ENCODE data around the gene SLC25A23.

- no peak for TF ChIP-seq SP1 (IDR thresholded peaks at IDR 0.05)
- TF ChIP-seq, protein P1, sequence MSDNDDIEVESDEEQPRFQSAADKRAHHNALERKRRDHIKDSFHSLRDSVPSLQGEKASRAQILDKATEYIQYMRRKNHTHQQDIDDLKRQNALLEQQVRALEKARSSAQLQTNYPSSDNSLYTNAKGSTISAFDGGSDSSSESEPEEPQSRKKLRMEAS (IDR thresholded peaks at IDR 0.05) = no peak
- TF ChIP-seq, protein P2, sequence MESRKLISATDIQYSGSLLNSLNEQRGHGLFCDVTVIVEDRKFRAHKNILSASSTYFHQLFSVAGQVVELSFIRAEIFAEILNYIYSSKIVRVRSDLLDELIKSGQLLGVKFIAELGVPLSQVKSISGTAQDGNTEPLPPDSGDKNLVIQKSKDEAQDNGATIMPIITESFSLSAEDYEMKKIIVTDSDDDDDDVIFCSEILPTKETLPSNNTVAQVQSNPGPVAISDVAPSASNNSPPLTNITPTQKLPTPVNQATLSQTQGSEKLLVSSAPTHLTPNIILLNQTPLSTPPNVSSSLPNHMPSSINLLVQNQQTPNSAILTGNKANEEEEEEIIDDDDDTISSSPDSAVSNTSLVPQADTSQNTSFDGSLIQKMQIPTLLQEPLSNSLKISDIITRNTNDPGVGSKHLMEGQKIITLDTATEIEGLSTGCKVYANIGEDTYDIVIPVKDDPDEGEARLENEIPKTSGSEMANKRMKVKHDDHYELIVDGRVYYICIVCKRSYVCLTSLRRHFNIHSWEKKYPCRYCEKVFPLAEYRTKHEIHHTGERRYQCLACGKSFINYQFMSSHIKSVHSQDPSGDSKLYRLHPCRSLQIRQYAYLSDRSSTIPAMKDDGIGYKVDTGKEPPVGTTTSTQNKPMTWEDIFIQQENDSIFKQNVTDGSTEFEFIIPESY (IDR thresholded peaks at IDR 0.05) = no peak
- TF ChIP-seq, protein P3, sequence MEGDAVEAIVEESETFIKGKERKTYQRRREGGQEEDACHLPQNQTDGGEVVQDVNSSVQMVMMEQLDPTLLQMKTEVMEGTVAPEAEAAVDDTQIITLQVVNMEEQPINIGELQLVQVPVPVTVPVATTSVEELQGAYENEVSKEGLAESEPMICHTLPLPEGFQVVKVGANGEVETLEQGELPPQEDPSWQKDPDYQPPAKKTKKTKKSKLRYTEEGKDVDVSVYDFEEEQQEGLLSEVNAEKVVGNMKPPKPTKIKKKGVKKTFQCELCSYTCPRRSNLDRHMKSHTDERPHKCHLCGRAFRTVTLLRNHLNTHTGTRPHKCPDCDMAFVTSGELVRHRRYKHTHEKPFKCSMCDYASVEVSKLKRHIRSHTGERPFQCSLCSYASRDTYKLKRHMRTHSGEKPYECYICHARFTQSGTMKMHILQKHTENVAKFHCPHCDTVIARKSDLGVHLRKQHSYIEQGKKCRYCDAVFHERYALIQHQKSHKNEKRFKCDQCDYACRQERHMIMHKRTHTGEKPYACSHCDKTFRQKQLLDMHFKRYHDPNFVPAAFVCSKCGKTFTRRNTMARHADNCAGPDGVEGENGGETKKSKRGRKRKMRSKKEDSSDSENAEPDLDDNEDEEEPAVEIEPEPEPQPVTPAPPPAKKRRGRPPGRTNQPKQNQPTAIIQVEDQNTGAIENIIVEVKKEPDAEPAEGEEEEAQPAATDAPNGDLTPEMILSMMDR (IDR thresholded peaks at IDR 0.05; ENCODE audit: low read depth, low read length, missing input control) = no peak
- TF ChIP-seq, protein P4, sequence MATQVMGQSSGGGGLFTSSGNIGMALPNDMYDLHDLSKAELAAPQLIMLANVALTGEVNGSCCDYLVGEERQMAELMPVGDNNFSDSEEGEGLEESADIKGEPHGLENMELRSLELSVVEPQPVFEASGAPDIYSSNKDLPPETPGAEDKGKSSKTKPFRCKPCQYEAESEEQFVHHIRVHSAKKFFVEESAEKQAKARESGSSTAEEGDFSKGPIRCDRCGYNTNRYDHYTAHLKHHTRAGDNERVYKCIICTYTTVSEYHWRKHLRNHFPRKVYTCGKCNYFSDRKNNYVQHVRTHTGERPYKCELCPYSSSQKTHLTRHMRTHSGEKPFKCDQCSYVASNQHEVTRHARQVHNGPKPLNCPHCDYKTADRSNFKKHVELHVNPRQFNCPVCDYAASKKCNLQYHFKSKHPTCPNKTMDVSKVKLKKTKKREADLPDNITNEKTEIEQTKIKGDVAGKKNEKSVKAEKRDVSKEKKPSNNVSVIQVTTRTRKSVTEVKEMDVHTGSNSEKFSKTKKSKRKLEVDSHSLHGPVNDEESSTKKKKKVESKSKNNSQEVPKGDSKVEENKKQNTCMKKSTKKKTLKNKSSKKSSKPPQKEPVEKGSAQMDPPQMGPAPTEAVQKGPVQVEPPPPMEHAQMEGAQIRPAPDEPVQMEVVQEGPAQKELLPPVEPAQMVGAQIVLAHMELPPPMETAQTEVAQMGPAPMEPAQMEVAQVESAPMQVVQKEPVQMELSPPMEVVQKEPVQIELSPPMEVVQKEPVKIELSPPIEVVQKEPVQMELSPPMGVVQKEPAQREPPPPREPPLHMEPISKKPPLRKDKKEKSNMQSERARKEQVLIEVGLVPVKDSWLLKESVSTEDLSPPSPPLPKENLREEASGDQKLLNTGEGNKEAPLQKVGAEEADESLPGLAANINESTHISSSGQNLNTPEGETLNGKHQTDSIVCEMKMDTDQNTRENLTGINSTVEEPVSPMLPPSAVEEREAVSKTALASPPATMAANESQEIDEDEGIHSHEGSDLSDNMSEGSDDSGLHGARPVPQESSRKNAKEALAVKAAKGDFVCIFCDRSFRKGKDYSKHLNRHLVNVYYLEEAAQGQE (IDR thresholded peaks at IDR 0.05) = no peak
These were observed 29.9 kb upstream of the SLC25A23 start for GRCh38 chr19:6489278-6490061.
